K562 (cell line): ENCODE data around the gene C16orf74. TPM values are rescaled to one million over a fixed set of nuclear protein-coding genes. Genes with fewer than 3 reads are reported as not detected.

Experiments
- ATAC-seq: fragments of 200-7000 bp; cut with Tn5 transposase; 3 replicates; pipeline ENCODE4 v1.9.1; 2020; ENCODE audit warnings: moderate library complexity
- BruUV-seq: library from RNA; stranded (reverse); fragments of 400-500 nt; replicated peaks from 2 replicates; lab custom pipeline; 2021; lab: Mats Ljungman, UMichigan
- CTCF ChIA-PET: fragments of 300-600 bp; formaldehyde crosslinking; extraction: SDS; loops from one replicate; lab custom pipeline; 2021; ENCODE audit warnings: low intra/inter-chr PET ratio; lab: Yijun Ruan, JAX
- POLR2A ChIA-PET: fragments of 300-600, 350-650 bp; sonication (Branson Sonifier 250); formaldehyde crosslinking; extraction: SDS; loops from one replicate; lab custom pipeline; 2021; ENCODE audit warnings: antibody characterized with exemption, inconsistent platforms; lab: Yijun Ruan, JAX
- DNase-seq, 4 experiments: peaks; one replicate each; pipeline versions ENCODE4 v3.0.0 to v3.0.0-alpha.2; 2011 to 2018; ENCODE audit warnings: low spot score in 3 of 4, mixed read lengths in 3 of 4; ENCODE audit errors: extremely low read depth in 1 of 4
- FAIRE-seq: peaks from 2 replicates; lab custom pipeline; 2011; peaks lifted over from hg19 to GRCh38; lab: Jason Lieb, UNC
- H2AFZ ChIP-seq: 2 replicates; pipeline ENCODE4 v1.6.0; 2011; ENCODE audit warnings: low read depth, low read length, control low read depth, inconsistent platforms
- H3K27ac ChIP-seq: fragments of 200-600 bp; 3 replicates; pipeline ENCODE4 v1.8.0; 2011; ENCODE audit warnings: low read depth, mild to moderate bottlenecking, control low read depth, inconsistent platforms, low read length, moderate library complexity, mixed read lengths; ENCODE audit errors: extremely low read depth
- H3K27me3 ChIP-seq, 2 experiments: fragments of 300-600 bp in 1 of 2; 2 replicates in 1 of 2; 3 replicates in 1 of 2; pipeline versions ENCODE4 v1.6.0 to v1.8.0; 2011; ENCODE audit warnings: inconsistent platforms in 2 of 2, low read length in 2 of 2, mild to moderate bottlenecking in 1 of 2, mixed read lengths in 1 of 2, moderate library complexity in 1 of 2; ENCODE audit not compliant: control insufficient read depth in 2 of 2, insufficient read depth in 2 of 2
- H3K36me3 ChIP-seq: fragments of 300-600 bp; 3 replicates; pipeline ENCODE4 v1.8.0; 2011; ENCODE audit warnings: mild to moderate bottlenecking, low read length, inconsistent platforms; ENCODE audit not compliant: control insufficient read depth, insufficient read depth
- H3K4me1 ChIP-seq, 2 experiments: fragments of 200-600 bp in 1 of 2; replicated peaks in 1 of 2; 2 replicates in 1 of 2; 3 replicates in 1 of 2; pipeline versions ENCODE4 v1.5.1 to v1.8.0; 2011; ENCODE audit warnings: inconsistent platforms in 2 of 2, low read length in 2 of 2, mild to moderate bottlenecking in 1 of 2, mixed read lengths in 1 of 2, moderate library complexity in 1 of 2; ENCODE audit not compliant: control insufficient read depth in 2 of 2, insufficient read depth in 2 of 2
- H3K4me2 ChIP-seq: 2 replicates; pipeline ENCODE4 v1.6.1; 2011; ENCODE audit warnings: low read length, control low read depth, inconsistent platforms, mixed read lengths; ENCODE audit not compliant: insufficient read depth
- H3K4me3 ChIP-seq: fragments of 200-600 bp; sonication (generic), shearing (Covaris generic); 2 replicates; pipeline ENCODE4 v1.5.1; 2016; ENCODE audit warnings: control low read depth, inconsistent platforms
- H3K79me2 ChIP-seq: fragments of 200-600 bp; 3 replicates; pipeline ENCODE4 v1.8.0; 2011; ENCODE audit warnings: low read length, inconsistent platforms; ENCODE audit not compliant: control insufficient read depth, insufficient read depth
- H3K9ac ChIP-seq, 2 experiments: 2 replicates each; pipeline versions ENCODE4 v1.6.0 to v1.6.1; 2011; ENCODE audit warnings: low read depth in 2 of 2, low read length in 2 of 2, control low read depth in 1 of 2, inconsistent platforms in 1 of 2, mild to moderate bottlenecking in 1 of 2, mixed read lengths in 1 of 2; ENCODE audit not compliant: insufficient read depth in 1 of 2
- H3K9me1 ChIP-seq: one replicate; pipeline ENCODE4 v1.6.0; 2011; ENCODE audit warnings: inconsistent platforms, mild to moderate bottlenecking, low read length, moderate library complexity; ENCODE audit not compliant: control insufficient read depth, insufficient read depth
- H3K9me3 ChIP-seq: replicated peaks from 2 replicates; pipeline ENCODE4 v1.5.1; 2011; ENCODE audit warnings: low read depth, low read length, inconsistent platforms; ENCODE audit not compliant: control insufficient read depth, insufficient read depth
- H4K20me1 ChIP-seq: replicated peaks from 2 replicates; pipeline ENCODE4 v1.6.1; 2011; ENCODE audit warnings: low read length, inconsistent platforms, mixed read lengths; ENCODE audit not compliant: control insufficient read depth, insufficient read depth
- ASH1L ChIP-seq: fragments of 450-650 bp; IDR thresholded peaks from 2 replicates; pipeline ENCODE4 v1.6.1; 2018; ENCODE audit warnings: borderline replicate concordance, mild to moderate bottlenecking, low read depth; ENCODE audit not compliant: partially characterized antibody
- CBX8 ChIP-seq: fragments of 200-600 bp; sonication (generic); IDR thresholded peaks from 2 replicates; pipeline ENCODE4 v1.6.1; 2012; ENCODE audit warnings: borderline replicate concordance, mixed run types, low read depth, mild to moderate bottlenecking, moderate library complexity, mixed read lengths, low read length, control low read depth, inconsistent platforms; ENCODE audit not compliant: poor library complexity, severe bottlenecking; ENCODE audit errors: extremely low read depth
- CEBPZ ChIP-seq: fragments of 150-350 bp; IDR thresholded peaks from 2 replicates; pipeline ENCODE4 v1.6.1; 2014; ENCODE audit warnings: low read depth, mild to moderate bottlenecking, low read length, borderline replicate concordance
- CSDE1 ChIP-seq, 2 experiments: fragments of 450-650 bp; IDR thresholded peaks; 2 replicates each; pipeline ENCODE4 v1.6.1; 2016; ENCODE audit warnings: mild to moderate bottlenecking in 1 of 2
- FOXA1 ChIP-seq: fragments of 450-650 bp; IDR thresholded peaks from 2 replicates; pipeline ENCODE4 v1.6.1; 2016; ENCODE audit warnings: mild to moderate bottlenecking, borderline replicate concordance
- KLF6 ChIP-seq: fragments of 250-450 bp; sonication (Bioruptor Pico); IDR thresholded peaks from 2 replicates; pipeline ENCODE4 v1.4.0; 2020; ENCODE audit warnings: mild to moderate bottlenecking, moderate library complexity, borderline replicate concordance
- NUFIP1 ChIP-seq: fragments of 450-650 bp; IDR thresholded peaks from 2 replicates; pipeline ENCODE4 v1.6.1; 2018; ENCODE audit not compliant: partially characterized antibody
- PHB2 ChIP-seq: fragments of 450-650 bp; IDR thresholded peaks from 2 replicates; pipeline ENCODE4 v1.6.1; 2017; ENCODE audit warnings: low read depth
- SRSF1 ChIP-seq: fragments of 200-400 bp; formaldehyde crosslinking; IDR thresholded peaks from 2 replicates; pipeline ENCODE4 v1.6.1; 2017; ENCODE audit warnings: mild to moderate bottlenecking, low read depth, low read length, moderate library complexity
- ZBTB2 ChIP-seq: fragments of 450-650 bp; IDR thresholded peaks from 2 replicates; pipeline ENCODE4 v1.6.1; 2016; ENCODE audit warnings: antibody characterized with exemption
- ZC3H4 ChIP-seq: sonication (generic); formaldehyde crosslinking; IDR thresholded peaks from 2 replicates; pipeline ENCODE4 v1.9.0; 2021; ENCODE audit warnings: missing genetic modification reagents, borderline replicate concordance
- ZNF124 ChIP-seq: sonication (generic); formaldehyde crosslinking; IDR thresholded peaks from 2 replicates; pipeline ENCODE4 v1.8.1; 2022; ENCODE audit warnings: missing genetic modification reagents
- ZNF184 ChIP-seq: sonication (generic); formaldehyde crosslinking; IDR thresholded peaks from 2 replicates; pipeline ENCODE4 v1.5.0; 2020; ENCODE audit warnings: missing genetic modification reagents
- ZNF512 ChIP-seq: IDR thresholded peaks from 2 replicates; pipeline ENCODE4 v1.6.1; 2016; ENCODE audit warnings: missing genetic modification characterization, missing compliant biosample characterization
- ZNF57 ChIP-seq: fragments of 450-650 bp; formaldehyde crosslinking; IDR thresholded peaks from 2 replicates; pipeline ENCODE4 v1.4.0; 2020; ENCODE audit warnings: mild to moderate bottlenecking, moderate library complexity
- WGBS: fragments of 100-300 bp; shearing (Covaris generic); methylation state at CpG from one replicate; pipeline ENCODE4 v1.1.6; 2016; ENCODE audit warnings: low coverage, mixed read lengths; ENCODE audit not compliant: insufficient coverage; ENCODE audit errors: missing lambda C conversion rate; 5-methylcytosine and 5-hydroxymethylcytosine counted together
- in situ Hi-C: fragments of 300-500 bp; cut with MboI; formaldehyde crosslinking; loops from 4 replicates; pipeline ENCODE4 v1.15.0; 2018; ENCODE audit warnings: inconsistent platforms, mixed read lengths
- intact Hi-C: fragments of 100-400 bp; cut with micrococcal nuclease; formaldehyde crosslinking; loops from 2 replicates; pipeline ENCODE4 v1.14.2; 2022
- polyA plus RNA-seq, 8 experiments: library from polyadenylated mRNA; depleted of rRNA in 4 of 8; stranded (reverse) in 5 of 8; unstranded in 3 of 8; fragments of >200 nt; fragmentation: Nextera tagmentation in 2 of 8; fragmentation: Illumina TruSeq in 1 of 8; extraction: Ambion mirVana in 2 of 8; extraction: Trizol in 1 of 8; gene quantifications; 2 replicates each; pipeline versions ENCODE4 v1.2.1 to v1.2.3, GENCODE V29; 2011 to 2014; ENCODE audit warnings: inconsistent platforms in 1 of 8, missing spikeins in 1 of 8
- total RNA-seq, 7 experiments: library from RNA; depleted of rRNA in 6 of 7; stranded (reverse); fragments of >200 nt in 6 of 7; fragmentation: Illumina TruSeq in 2 of 7; extraction: Trizol in 2 of 7; gene quantifications; 2 replicates each; pipeline versions ENCODE4 v1.2.1 to v1.2.3, GENCODE V29; 2011 to 2021; ENCODE audit warnings: low replicate concordance in 1 of 7

C16orf74 gene
- total and polyA plus RNA-seq, 9 of the 15 experiments (the other 6 are each of a cell fraction or from before 2014, with no cell fraction given) = not detected

GRCh38 chr16:85749771-85750145, 1.1 kb downstream of the C16orf74 start (continued):
- TF ChIP-seq CBX8 = no peak
- TF ChIP-seq ZC3H4 (CRISPR knock-in tag) = no peak
- no peak for TF ChIP-seq PHB2
- TF ChIP-seq NUFIP1 = no peak
- no peak for TF ChIP-seq ZNF184
- no peak for TF ChIP-seq ZNF57
- no peak for TF ChIP-seq ZNF124 (CRISPR knock-in tag)

- Histone ChIP-seq H3K79me2 (no peaks in the 10 kb centered on the region), H3K9me3 (no peaks in the 10 kb centered on the region; the same call in 1 of the 2 replicates), H2AFZ (no peak overlapping the region), H3K4me2 (no peak overlapping the region), H3K27ac (no peak overlapping the region), H3K36me3 (no peaks in the 10 kb centered on the region), H4K20me1 (peaks cover 14% of the 10 kb centered on the region), H3K4me3 (no peak overlapping the region), H3K27me3 (peaks cover 42 to 65% of the 10 kb centered on the region in 2 experiments), H3K9ac (no peak overlapping the region), H3K9me1 (peaks cover 4% of the 10 kb centered on the region), H3K4me1 (peaks cover 0 to 20% of the 10 kb centered on the region in 2 experiments; a peak in 2 of 5 replicates)
- in situ Hi-C loops (no loop called here), intact Hi-C loops (no loop called here)
- ChIA-PET CTCF (no interaction called here), POLR2A (interaction anchor here (0.7 kb wide), 1 partner anchor 624 kb away, joined by 3 read pairs; no protein-coding TSS in a partner anchor)
- no peak for DNase-seq
- no TSS peak for BruUV-seq
- WGBS = under 1% methylated on average over 12 of the region's 13 CpGs
- ATAC-seq = no peak
- no peak for FAIRE-seq
- no peak for TF ChIP-seq KLF6 (CRISPR knock-in tag)
- no peak for TF ChIP-seq FOXA1
- no peak for TF ChIP-seq ASH1L
- TF ChIP-seq ZNF512 = no peak
- TF ChIP-seq SRSF1 = no peak
- no peak for TF ChIP-seq CEBPZ
- no peak for TF ChIP-seq ZBTB2
- no peak for TF ChIP-seq CSDE1 (IDR thresholded peaks at IDR 0.05)
These were observed 4.3 kb downstream of the C16orf74 start for GRCh38 chr16:85746460-85747215.
